Stimulated activated CD8-positive, alpha-beta memory T cell treated with anti-CD3 and anti-CD28 coated beads, Interleukin-12 subunit alpha, Interleukin-12 subunit beta, amount 100 ng/mL, for 24 hours (primary cell): ENCODE measurements around the gene SNX20.

Experiments used
- DNase-seq: peaks from one replicate; pipeline ENCODE4 v3.0.0-alpha.2; 2020; ENCODE audit errors: extremely low read depth

SNX20 gene, protein sequence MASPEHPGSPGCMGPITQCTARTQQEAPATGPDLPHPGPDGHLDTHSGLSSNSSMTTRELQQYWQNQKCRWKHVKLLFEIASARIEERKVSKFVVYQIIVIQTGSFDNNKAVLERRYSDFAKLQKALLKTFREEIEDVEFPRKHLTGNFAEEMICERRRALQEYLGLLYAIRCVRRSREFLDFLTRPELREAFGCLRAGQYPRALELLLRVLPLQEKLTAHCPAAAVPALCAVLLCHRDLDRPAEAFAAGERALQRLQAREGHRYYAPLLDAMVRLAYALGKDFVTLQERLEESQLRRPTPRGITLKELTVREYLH

GRCh38 chr16:50681021-50681885 lies at the start of gene SNX20:
Gene SNX20, minus strand, starts transcription at chr16:50681312. Its CDS starts 3,786 bp downstream, at chr16:50677526.
- DNase-seq, result no peak

DNA sequence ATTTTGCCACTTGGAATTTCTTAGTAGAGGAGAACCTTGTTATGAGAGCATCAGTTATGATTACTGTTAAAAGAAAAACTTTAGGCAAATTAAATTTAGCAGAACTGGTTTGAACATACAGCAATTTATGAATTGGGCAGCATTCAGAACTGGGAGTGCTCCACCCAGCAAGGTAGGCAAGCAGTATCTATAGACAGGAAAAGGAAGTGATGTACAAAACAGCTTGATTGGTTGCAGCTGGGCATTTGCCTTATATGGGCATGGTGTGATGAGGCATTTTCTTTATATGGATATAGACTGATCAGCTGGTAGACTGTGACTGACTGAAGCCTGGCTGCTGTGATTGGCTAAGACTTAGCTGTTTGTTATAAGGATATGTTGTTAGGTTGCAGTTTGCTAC lies 43.2 kb upstream of the SNX20 start:
- DNase-seq, result no peak

DNA sequence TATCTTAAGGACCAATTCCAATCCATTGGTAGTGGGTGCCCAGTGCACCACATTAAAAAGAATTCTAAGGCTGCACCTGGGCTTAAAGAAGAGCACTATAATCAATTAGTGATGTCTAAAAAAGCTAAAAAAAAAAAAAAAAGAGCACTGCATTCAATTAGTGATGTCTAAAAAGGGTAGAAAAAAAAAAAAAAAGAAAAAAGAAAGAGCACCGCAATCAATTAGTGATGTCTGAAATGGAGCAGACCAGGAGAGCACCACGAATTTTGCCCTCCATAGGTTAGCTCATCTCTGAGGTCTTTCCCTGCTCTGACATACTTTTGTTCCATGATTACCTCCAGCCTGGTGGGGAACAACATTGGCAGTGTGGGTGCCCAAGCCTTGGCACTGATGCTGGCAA lies 41.8 kb upstream of the SNX20 start:
- no peak for DNase-seq

DNA sequence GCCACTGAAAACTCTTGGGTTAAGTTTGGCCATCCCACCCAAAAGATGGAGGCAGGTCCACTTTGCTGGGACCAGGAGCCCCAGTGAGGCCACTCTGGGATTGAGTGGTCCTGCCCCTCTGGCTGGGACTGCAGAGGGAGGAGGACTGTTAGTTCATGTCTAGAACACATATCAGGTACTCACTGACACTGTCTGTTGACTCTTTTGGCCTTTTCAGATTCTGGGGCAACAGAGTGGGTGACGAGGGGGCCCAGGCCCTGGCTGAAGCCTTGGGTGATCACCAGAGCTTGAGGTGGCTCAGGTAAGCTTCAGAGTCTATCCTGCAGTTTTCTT lies 41.3 kb upstream of the SNX20 start:
- no peak for DNase-seq

DNA sequence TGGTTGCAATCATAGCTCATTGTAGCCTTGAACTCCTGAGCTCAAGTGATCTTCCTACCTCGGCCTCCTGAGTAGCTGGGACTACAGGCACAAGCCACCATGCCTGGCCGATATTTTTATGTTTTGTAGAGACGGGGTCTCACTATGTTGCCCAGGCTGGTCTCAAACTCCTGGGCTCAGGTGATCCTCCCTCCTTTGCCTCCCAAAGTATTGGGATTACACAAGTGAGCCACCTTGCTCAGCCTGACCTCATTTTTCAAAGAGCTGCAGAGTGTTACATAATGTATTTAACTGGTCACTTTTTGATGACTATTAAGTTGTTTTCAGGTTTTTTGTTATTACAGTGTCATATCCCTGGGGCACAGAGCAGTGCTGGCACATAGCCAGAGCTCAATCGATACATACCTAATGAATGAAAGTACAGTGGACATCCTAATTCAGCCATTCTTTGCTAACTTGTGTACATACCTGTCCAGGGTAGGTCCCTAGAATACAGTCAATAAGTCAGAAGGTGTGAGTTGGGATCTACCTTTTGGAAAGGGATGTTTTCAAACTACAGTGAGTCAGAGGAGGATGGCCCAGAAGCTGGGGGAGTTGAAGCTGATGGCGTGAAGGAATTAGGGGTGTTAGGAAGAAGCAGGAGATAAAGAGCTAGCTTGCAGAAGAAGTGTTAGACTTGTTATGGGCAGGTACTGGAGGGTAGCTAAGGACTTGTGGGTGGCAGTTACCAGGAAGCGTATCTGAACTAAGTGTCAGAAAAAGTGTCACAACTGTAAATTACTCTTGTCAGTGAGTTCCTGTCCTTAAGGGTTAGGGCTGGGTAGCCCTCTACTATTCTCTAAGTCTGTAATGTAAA lies 40.7 kb upstream of the SNX20 start:
- no peak for DNase-seq

DNA sequence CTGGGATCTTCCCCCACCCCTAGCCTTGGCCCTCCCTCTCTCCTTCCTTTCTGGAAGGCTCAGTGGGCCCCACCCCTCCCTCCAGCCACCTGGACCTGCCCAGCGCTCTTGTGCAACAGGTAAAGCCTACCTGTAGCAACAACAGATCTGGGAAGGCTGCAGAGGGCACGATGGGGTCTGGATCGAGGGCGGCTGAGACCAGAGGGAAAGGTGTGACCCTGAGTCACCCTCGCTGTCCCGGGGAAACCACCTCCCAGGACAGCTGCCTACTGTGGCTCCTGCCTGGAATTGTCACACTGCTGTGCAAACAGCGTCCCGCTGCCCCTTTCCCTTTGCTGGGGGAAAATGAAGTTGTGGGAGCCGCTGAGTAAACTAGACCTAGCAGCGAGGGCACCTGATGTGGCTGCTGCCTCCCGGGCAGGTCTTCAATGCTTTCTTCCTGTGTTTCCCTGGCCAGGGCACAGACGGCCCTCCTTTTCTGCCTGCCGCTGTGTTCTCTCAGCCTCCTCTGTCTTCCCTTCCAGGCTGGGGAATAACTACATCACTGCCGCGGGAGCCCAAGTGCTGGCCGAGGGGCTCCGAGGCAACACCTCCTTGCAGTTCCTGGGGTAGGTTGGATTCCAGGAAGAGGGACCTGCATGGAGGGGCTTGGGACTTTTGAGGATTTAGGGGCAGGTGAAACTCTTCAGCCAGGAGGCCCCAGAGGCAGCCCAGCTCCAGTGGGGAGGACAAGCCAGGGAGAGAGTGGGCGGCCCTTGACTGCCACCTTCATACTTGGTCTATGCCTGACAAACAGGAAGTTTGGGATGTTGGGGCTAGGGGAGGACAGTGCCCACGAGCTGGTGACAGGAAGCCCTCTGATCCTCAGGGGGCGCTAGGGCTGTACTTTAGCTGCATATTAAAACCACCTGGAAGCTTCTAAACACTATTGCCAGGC lies 38.6 kb upstream of the SNX20 start:
- no peak for DNase-seq

GRCh38 chr16:50718761-50719400 lies 37.8 kb upstream of the SNX20 start:
- no peak for DNase-seq

DNA sequence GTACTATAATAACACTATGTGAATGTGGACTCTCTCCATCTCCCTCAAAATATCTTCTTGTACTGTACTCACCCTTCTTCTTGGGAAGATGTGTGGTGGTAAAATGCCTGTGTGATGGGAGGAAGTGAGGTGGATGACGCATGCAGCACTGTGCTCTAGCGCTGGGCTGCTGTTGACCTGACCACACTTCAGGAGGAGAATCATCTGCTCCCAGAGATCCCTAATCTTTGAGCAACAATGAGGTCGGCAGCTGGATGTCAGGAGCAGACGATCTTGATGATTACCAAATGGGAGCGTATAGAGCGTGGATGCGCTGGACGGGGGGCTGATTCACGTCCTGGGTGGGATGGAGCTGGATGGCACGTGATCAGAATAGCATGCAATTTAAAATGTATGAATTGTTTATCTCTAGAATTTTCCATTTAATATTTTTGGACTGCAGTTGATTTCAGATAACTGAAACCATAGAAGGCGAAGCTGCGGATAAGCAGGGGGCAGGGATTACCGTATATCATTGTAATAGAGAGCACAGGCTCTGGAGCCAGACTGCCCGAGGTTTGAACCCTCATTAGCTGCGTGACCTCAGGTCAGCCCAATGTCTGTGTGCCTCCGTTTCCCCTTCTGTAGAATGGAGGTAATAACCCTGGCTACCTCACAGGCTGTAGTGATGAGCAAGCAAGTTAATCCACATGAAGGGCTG lies 37.1 kb upstream of the SNX20 start:
- no peak for DNase-seq

GRCh38 chr16:50717494-50717893 lies 36.4 kb upstream of the SNX20 start:
- no peak for DNase-seq

DNA sequence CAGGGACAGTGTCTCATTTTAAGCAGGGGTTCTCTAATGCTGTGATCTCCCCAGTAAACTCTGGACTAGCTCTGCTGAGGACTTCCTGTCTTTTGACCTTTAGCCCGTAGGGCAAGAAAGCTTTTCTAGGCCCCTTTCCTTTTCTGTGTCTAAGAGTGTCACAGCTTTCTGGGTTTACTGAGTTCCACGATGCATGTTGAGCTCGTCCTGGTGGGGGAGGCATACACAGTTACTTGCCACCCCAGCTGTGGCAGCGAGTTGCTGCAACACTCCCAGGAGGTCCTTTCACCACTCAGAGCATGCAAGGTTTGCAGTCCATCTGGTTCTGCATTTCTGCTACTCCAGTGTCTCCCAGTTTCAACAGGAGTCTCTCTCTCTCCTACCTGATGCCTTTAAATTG lies 36.0 kb upstream of the SNX20 start:
- DNase-seq, result no peak

DNA sequence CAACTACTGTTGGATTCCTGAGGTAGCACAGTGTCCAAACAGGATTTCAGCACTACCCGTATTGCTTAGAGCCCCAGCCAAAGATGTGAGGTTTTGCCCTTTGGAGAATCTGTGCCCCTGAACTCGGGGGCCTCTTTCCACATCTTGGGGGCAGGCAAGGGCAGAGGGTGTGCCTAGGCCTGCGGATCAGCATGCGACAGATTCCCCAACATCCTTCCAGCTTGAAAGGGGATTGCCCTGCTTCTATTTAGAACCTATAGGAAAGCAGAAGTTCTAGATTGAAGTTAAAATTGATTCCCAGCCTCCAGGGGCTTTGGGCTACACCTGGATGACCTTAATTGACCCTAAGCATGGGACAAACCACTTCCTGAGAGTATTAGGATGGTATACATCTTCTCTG lies 31.8 kb upstream of the SNX20 start:
- no peak for DNase-seq

DNA sequence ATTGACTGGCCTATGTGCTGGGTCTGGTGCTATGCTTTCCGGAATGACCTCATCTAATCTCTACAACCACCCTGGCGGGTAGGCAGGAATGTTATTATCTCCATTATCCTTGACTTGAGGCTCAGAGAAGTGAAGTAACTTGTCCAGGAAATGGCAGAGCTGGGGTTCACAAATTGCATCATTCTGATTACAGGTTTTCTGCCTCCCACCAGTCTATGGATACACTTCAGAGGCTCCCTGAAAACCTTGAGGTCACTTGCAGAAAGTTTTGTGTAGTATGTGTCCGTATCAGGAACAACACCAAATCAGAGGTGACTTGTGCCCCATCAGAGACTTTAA lies 31.4 kb upstream of the SNX20 start:
- no peak for DNase-seq

GRCh38 chr16:50711862-50712559 lies 30.9 kb upstream of the SNX20 start:
- DNase-seq, result no peak

DNA sequence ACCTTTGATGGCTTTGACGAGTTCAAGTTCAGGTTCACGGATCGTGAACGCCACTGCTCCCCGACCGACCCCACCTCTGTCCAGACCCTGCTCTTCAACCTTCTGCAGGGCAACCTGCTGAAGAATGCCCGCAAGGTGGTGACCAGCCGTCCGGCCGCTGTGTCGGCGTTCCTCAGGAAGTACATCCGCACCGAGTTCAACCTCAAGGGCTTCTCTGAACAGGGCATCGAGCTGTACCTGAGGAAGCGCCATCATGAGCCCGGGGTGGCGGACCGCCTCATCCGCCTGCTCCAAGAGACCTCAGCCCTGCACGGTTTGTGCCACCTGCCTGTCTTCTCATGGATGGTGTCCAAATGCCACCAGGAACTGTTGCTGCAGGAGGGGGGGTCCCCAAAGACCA lies 29.9 kb upstream of the SNX20 start:
- DNase-seq, result no peak

- no peak for DNase-seq
These were observed 28.9 kb upstream of the SNX20 start for GRCh38 chr16:50709980-50710379.

DNA sequence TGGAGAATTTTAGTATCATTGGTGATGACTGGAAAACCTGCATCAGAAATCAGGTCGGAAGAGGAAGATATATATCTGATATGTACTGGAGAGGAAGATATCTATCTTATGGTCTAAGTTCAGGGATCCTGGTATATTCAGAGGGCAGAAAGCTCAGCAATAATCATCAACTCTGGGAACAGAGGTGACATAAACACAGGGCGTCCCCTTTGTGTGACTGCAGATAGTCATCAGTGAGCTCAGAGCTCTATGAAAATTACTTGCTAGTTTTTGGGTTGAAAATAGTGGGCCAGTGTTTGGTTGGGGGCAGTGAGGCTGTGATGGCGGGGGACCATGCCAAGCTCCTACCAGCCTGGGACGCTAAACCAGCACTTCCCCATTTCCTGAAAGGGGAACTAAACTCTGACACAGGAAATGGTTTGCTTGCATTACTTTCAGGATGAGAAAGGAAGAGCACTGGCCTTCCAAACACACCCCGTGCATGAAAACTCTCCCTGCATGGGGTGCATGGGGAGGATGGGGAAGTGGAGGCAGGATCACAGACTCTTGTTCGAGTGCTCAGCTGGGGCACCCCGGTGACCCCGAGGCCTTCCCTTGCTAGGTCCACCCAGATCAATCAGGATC lies 28.1 kb upstream of the SNX20 start:
- DNase-seq, result no peak

DNA sequence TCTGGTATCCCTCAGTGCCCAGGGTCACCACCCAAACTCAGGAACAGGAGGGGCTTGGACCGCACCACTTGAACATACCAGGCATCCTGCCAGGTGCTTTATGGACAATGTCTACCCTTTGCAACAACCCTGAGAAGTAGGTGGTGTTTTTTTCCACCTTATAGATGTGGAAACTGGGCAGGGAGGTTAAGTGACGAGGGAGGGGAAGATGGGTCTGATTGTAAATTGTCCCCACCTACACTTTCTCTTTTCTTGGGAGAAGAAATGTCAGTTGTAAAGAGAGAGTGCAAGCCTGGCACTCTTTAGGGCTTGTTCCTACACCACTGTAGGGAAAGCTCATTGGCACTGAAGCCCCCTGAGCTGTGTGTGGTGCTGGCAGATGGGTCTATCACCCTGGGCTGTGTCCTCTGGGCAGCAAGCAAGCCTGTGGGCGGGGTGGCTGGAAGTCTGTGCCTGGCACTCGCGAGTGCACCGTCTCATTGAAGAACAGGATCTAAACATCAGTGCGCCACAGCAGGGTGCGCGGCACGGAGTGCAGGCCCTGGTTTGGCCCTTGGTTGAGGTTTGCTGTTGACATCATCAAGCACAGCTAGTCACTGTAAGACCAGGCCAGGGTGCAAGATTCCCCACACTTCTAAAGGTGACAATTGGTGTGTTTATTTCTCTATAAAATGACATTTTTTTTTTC lies 27.4 kb upstream of the SNX20 start:
- no peak for DNase-seq

GRCh38 chr16:50706250-50706649 lies 25.1 kb upstream of the SNX20 start:
- DNase-seq, result no peak
